Ramos (cell line): Measurements from ENCODE around the gene QRSL1.
"Not testable (repeated sequence)": the region's sequence is repeated elsewhere in the genome, so short reads cannot be mapped to it uniquely, and the experiment has no call there.

Experiments used
- in situ Hi-C: fragments of 300-500 bp; cut with MboI; formaldehyde crosslinking; loops from one replicate; pipeline ENCODE4 v1.14.3; 2022; ENCODE audit warnings: low sequenced_read_pairs; ENCODE audit not compliant: unreplicated experiment

QRSL1 gene

DNA sequence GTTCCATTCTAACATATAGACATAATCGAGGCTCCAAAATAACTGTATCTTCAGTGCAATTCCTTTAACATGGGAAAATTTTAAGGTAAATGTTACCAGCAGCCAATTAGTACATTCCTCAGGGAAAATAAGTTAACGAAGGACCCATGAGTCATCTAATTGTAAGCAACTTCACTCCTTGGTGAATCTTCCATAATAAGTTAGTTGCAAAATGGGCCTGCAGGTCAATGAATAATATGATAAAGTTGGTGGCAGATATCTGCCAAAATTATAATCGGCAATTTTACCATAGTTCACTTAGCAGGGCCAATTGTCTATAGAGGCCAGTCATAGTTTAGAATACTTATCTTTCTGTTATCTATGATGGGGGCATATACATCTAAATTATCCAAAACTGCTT, 42.3 kb downstream of the QRSL1 start:
- in situ Hi-C loops = no loop called here

- in situ Hi-C loops = no loop called here
Observed at GRCh38 chr6:106674541-106675229, 45.3 kb downstream of the QRSL1 start.

DNA sequence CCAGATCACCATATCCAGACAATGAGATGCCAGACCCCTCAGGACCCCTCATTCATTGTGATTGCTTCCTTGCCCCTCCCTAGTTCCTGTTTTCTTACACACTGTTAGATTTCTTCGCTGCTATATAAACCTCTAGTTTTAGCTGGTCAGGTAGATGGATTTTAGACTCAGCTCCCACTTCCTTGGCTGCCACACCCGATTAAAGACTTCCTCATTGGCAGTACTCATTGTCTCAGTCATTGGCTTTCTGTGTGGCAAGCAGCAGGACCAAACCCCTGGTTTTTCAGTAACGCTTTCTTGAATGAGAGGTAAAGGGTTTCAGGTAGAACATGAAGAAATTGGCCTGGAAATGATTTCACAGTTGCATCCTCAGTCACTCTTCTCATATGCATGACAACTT, 47.9 kb downstream of the QRSL1 start:
- in situ Hi-C loops = no loop called here

DNA sequence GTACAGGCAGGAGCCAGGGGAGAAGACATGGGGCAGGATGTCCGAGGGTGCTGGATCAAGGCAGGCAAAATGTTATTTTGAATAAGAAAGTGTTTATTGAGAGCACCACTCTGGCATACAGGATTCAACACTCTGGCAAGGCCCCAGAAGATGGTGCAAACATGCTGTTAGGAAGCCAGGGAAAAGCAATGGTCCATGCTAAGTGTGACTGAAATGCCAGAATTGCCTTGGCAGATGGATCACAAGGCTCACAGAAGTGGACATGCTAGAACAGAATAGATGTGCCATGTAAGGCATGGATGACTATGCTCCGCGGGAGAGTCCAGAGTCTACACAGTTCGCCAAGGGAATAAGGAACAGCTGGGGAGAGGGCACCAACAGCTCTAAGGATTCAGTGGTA, 54.6 kb downstream of the QRSL1 start:
- in situ Hi-C loops = no loop called here

DNA sequence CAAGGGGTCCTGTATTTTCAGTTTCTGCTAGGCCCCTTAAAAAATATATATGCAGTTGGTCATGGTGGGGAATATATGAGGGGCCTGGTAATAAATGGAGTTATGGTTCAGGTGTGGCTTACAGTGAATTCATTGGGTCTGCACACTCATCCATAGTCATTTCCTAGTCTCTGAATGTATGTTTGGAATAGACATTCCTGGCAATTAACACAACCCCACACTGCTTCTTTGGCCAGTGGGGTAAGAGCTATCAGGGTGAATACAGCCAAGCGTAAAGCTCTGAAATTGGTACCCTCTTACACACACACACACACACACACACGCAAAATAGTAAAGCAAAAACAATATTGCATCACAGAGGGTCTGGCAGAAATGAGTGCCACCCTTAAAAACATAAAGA, 56.5 kb downstream of the QRSL1 start:
- in situ Hi-C loops = no loop called here

DNA sequence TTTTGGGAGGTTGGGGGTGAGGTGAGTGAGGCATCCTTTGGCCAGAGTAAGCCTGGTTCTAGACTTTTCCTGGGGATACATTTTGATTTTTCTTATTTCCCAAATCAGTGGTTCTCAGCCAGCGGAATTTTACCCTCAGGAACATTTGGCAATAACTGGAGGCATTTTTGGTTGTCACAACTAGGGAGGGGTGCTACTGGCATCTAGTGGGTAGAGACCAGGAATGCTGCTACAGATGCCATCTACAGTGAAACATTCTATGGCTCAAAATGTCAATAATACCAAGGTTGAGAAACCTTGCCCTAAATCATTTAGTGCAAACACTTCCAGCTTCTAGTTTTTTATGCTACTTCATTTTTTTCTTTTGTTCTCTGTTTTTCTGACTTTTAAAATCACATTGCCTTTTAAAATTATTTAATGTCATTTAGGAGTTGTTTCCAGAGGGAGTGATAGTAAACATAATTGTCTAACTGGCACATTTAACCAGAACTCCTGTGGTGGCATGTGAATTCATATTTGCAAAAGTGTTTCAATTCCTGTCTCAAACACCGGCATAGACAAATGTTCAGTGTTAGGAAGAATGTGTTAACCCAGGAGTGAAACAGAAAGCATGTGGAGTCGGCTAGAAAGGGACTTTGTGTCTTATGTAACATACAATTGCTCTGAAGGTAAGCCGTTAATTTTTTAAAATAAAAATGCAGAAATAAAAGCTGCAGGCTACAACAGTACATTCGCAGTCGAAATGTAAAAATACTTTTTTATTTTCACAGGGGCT, 59.0 kb downstream of the QRSL1 start:
- in situ Hi-C loops = no loop called here

- in situ Hi-C loops = no loop called here
Observed at GRCh38 chr6:106692112-106692818, 62.9 kb downstream of the QRSL1 start.

- in situ Hi-C loops = no loop called here
Observed at GRCh38 chr6:106692819-106693208, 63.4 kb downstream of the QRSL1 start.

DNA sequence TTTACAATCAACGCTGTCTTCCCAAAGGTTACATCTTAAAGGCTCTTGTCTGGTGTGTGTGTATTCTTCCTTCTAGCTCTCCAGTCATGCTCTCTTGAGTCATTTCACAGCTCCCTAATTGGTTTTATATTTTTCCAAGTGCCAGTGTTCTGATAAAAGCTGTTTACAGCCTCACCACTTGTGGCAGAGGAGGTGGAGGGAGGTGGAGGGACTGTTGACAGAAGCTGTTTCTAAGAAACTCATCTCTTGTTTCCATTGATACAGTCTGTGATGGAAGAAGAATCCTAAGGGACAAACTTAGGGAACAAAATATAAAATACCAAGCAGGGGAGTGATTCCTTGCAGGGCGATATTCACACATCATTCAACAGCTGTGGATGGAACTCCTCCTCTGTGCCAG, 64.0 kb downstream of the QRSL1 start:
- in situ Hi-C loops = no loop called here

DNA sequence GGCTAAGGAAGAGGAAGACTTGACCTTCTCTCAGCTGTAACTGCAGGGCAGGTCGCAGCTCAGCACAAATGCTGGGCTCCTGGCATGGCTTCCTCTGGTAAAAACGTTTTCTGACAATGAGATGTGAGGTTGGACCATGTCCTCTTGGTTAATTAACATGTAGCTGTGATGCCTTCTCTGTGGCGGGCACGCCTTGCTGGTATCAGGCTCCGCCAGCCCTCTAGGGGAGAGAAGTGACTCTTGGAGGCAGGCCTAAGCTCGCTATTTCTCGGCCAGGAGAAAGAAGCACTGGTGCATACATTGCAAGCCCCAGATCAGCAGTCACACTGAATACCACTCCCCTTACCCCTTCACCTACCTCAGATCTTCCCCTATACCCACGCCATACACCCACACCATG, 65.0 kb downstream of the QRSL1 start:
- in situ Hi-C loops = no loop called here

DNA sequence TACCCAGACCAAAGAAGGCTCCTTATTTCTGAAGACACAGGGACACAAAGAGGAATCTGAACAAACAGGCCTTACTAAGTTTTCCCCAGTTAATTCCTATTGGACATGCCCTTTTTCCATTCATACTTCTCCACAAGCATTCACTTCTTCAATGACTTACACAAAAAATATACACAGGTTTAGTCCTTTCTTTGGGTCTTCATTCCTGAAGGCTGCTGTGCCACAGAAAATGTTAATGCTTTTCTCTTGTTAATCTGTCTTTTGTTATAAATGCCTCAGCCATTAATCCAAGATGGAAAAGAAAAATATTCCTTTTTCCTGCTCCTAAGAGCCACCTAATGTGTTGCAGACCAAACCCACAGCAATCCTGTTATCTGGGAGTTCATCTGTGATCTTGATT, 71.2 kb downstream of the QRSL1 start:
- in situ Hi-C loops = no loop called here

DNA sequence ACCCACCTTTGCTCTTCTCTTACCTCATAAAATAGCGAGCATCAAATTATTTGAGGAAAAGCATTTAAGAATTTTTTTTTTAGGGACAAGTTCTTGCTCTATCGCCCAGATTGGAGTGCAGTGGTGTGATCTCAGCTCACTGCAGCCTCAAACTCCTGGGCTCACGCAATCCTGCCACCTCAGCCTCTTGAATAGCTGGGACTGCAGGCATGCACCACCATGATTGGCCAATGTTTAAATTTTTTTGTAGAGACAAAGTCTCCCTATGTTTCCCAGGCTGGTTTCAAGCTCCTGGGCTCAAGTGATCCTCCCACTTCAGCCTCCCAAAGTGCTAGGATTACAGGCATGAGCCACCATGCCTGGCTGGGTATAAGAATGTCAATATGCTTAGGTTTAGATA, 71.8 kb downstream of the QRSL1 start:
- in situ Hi-C loops = not testable (repeated sequence)

- in situ Hi-C loops = no loop called here
Observed at GRCh38 chr6:106702046-106702445, 72.7 kb downstream of the QRSL1 start.

DNA sequence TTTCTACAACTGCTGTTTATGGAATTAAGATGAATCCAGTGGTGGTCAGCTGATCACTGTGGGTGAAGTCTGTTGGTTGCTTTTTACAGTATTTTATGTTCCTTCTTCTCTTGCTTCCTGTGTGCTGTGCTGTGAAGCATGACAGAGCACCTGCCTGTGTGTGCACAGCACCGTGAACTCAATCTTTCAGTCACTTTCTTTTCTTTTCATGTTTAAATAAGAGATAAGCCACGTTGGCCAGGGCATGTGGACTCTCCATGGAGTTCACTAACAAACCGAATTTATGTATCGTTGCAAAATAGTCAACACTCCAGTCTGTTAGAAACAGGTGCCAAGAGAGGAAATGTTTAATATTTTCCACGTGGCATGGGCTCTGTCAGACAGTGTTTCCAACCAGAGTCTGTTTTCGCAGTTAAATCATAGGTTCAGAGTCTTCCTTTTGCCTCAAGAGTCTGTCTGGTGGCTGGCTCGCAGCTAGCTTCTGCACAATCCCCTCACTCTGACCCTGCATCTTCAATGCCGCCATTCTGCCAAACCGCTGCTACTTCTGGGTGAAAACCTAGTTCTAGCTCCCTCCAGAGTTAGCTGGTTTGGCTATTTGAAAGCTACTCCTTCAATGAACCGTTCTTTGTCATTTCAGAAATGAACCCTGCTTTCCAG, 73.2 kb downstream of the QRSL1 start:
- in situ Hi-C loops = no loop called here

DNA sequence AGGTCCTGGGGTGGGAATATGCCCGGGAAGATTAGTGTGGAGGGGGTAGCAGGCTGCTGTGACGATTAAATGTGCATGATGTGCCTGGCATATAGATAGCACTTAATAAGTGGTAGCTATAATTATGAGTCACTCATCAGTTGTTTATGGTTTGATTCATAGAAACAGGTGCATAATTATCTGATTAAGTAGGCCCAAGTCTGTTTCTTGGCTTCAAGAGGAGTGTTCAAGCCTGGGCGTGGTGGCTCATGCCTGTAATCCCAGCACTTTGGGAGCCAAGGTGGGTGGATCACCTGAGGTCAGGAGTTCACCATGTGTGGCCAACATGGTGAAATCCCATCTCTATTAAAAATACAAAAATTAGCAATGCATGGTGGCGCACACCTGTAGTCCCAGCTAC, 74.9 kb downstream of the QRSL1 start:
- in situ Hi-C loops = no loop called here

DNA sequence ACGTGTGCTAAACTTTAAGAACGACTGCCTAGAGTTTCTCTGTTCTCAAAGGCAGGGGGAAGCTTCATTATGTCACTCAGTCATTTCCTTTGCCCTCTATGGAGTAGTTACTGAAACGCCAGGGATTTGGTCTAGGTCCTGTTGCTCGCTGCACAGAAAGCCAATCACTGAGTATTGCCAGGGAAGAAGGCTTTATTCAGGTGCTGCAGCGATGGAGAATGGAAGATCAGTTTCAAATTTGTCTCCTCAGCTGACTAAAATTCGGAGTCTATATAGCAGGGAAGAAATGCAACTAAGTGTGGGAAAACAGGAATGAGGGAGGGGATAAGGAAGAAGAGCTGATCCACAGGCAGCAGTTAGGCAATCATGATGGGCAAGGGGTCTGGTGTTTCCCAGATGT, 75.8 kb downstream of the QRSL1 start:
- in situ Hi-C loops = no loop called here

DNA sequence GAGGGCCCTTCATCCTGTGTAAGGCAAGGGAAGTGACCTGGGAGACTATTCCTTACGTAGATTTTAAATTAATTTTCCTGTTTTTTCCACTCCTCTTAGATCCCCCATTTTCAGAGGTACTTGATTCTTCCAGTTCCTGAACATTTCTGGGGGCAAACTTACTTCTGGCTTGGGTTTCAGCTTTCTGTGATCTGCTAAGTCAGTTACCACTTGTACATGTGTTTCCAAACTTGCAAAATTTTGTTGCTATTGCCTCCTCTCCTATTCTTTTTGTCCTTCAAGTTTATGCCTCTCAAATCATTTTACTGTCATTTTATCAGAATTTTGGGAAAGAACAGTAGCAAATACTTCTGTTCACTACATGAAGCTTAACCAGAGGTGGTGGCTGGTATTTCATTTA, 81.2 kb downstream of the QRSL1 start:
- in situ Hi-C loops = no loop called here

GRCh38 chr6:106714281-106714680, 84.9 kb downstream of the QRSL1 start:
- in situ Hi-C loops = no loop called here

- in situ Hi-C loops = no loop called here
Observed at GRCh38 chr6:106715922-106716321, 86.5 kb downstream of the QRSL1 start.

GRCh38 chr6:106716966-106717365, 87.6 kb downstream of the QRSL1 start:
- in situ Hi-C loops = no loop called here
